PC-9 (cell line): ENCODE data around the gene INPP4A. TPM values are rescaled to one million over a fixed set of nuclear protein-coding genes. Genes with fewer than 3 reads are reported as not detected.
A peak's percentile ranks its signal among the peaks of the same experiment; 100 is the strongest.

ENCODE experiments used
- BruUV-seq: library from RNA; stranded (reverse); fragments of 400-500 nt; replicated peaks from 2 replicates; lab custom pipeline; 2021; lab: Mats Ljungman, UMichigan
- CTCF ChIA-PET: fragments of 300-600 bp; sonication (Branson Sonifier 250); formaldehyde crosslinking; loops from one replicate; lab custom pipeline; 2022; ENCODE audit warnings: antibody characterized with exemption; lab: Charles Lee
- POLR2A ChIA-PET: fragments of 300-600 bp; sonication (Branson Sonifier 250); formaldehyde crosslinking; loops from one replicate; lab custom pipeline; 2022; ENCODE audit warnings: antibody characterized with exemption; ENCODE audit not compliant: unreplicated experiment; lab: Charles Lee
- DNase-seq, 2 experiments: peaks; one replicate each; pipeline versions ENCODE4 v3.0.0 to v3.0.0-alpha.2; 2015 to 2022; ENCODE audit warnings: mixed read lengths in 1 of 2
- H2AFZ ChIP-seq: fragments of 200-600 bp; sonication (generic); 2 replicates; pipeline ENCODE4 v1.8.1; 2017; ENCODE audit warnings: antibody characterized with exemption
- H3F3A ChIP-seq: fragments of 200-600 bp; sonication (generic); 2 replicates; pipeline ENCODE4 v1.8.1; 2017; ENCODE audit warnings: antibody characterized with exemption, mild to moderate bottlenecking, low read depth; ENCODE audit not compliant: insufficient read depth
- H3K27ac ChIP-seq: fragments of 200-600 bp; sonication (generic); 2 replicates; pipeline ENCODE4 v1.6.1; 2016; ENCODE audit warnings: mixed run types
- H3K27me3 ChIP-seq: fragments of 200-600 bp; sonication (generic); 2 replicates; pipeline ENCODE4 v1.6.1; 2016; ENCODE audit warnings: low read depth, mixed run types; ENCODE audit not compliant: insufficient read depth
- H3K36me3 ChIP-seq: fragments of 200-600 bp; sonication (generic); 2 replicates; pipeline ENCODE4 v1.6.1; 2016; ENCODE audit warnings: low read depth, mixed run types
- H3K4me1 ChIP-seq: fragments of 200-600 bp; sonication (generic); replicated peaks from 2 replicates; pipeline ENCODE4 v1.6.1; 2016; ENCODE audit warnings: mixed run types; ENCODE audit not compliant: insufficient read depth
- H3K4me2 ChIP-seq: fragments of 200-600 bp; sonication (generic); 2 replicates; pipeline ENCODE4 v1.6.1; 2017; ENCODE audit warnings: mixed run types
- H3K4me3 ChIP-seq: fragments of 200-600 bp; sonication (generic); 2 replicates; pipeline ENCODE4 v1.6.1; 2016; ENCODE audit warnings: mixed run types
- H3K79me2 ChIP-seq: fragments of 200-600 bp; sonication (generic); 2 replicates; pipeline ENCODE4 v1.6.1; 2017; ENCODE audit warnings: low read depth, mixed run types
- H3K9me2 ChIP-seq: fragments of 200-600 bp; sonication (generic); 2 replicates; pipeline ENCODE4 v1.8.1; 2017; ENCODE audit warnings: mild to moderate bottlenecking; ENCODE audit not compliant: insufficient read depth
- H3K9me3 ChIP-seq: fragments of 200-600 bp; sonication (generic); 2 replicates; pipeline ENCODE4 v1.8.1; 2016; ENCODE audit warnings: low read depth; ENCODE audit not compliant: insufficient read depth
- H4K20me1 ChIP-seq: fragments of 200-600 bp; sonication (generic); 2 replicates; pipeline ENCODE4 v1.8.1; 2017; ENCODE audit not compliant: insufficient read depth
- EZH2 ChIP-seq: fragments of 200-600 bp; sonication (generic); IDR thresholded peaks from 2 replicates; pipeline ENCODE4 v1.8.0; 2017; ENCODE audit warnings: antibody characterized with exemption, low read depth
- intact Hi-C: fragments of 100-400 bp; cut with micrococcal nuclease; formaldehyde crosslinking; loops from one replicate; pipeline ENCODE4 v1.10.0; 2022; ENCODE audit not compliant: unreplicated experiment
- total RNA-seq: library from RNA; stranded (reverse); gene quantifications from 2 replicates; pipeline ENCODE4 v1.2.3, GENCODE V29; 2021
- TF ChIP-seq, protein P1 (sequence below): fragments of 200-600 bp; sonication (generic); conservative IDR thresholded peaks from 2 replicates; pipeline ENCODE4 v1.6.1; 2017; ENCODE audit warnings: mixed run types, antibody characterized with exemption, mild to moderate bottlenecking, moderate library complexity

The INPP4A gene
- total RNA-seq, 1 experiment from 2014 or later = 52.9 TPM

DNA sequence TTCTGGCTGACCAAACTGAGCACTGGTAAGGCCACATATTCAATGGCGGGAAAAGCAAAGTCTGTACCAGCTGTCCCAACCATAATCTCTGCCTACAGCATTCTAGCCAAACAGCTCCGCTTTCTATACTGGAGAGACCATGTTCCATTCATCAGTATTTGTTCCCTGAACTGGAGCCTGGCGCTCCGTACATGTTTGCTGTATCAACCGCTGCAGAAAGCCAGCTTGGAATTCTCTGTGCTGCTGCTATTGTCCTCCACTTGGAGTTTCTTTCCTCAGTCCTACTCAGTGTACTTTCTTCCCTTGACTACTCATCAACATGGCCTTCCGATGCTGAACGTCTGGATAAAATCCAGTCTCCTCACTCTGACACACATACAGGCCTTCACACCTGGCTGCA, 161.8 kb downstream of the INPP4A start:
- no peak overlapping the region for H3K27ac ChIP-seq
- no TSS peak for BruUV-seq
- POLR2A ChIA-PET = no interaction called here
- H3K4me2 ChIP-seq = peak overlapping the region; percentile 96
- H3F3A ChIP-seq = peaks cover 5% of the 10 kb centered on the region
- no peak for TF ChIP-seq EZH2
- TF ChIP-seq, protein P1, sequence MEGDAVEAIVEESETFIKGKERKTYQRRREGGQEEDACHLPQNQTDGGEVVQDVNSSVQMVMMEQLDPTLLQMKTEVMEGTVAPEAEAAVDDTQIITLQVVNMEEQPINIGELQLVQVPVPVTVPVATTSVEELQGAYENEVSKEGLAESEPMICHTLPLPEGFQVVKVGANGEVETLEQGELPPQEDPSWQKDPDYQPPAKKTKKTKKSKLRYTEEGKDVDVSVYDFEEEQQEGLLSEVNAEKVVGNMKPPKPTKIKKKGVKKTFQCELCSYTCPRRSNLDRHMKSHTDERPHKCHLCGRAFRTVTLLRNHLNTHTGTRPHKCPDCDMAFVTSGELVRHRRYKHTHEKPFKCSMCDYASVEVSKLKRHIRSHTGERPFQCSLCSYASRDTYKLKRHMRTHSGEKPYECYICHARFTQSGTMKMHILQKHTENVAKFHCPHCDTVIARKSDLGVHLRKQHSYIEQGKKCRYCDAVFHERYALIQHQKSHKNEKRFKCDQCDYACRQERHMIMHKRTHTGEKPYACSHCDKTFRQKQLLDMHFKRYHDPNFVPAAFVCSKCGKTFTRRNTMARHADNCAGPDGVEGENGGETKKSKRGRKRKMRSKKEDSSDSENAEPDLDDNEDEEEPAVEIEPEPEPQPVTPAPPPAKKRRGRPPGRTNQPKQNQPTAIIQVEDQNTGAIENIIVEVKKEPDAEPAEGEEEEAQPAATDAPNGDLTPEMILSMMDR = no peak
- peak overlapping the region; percentile 77; the same call in 1 of the 2 replicates for H3K4me3 ChIP-seq
- peaks cover 10% of the 10 kb centered on the region; the same call in 1 of the 2 replicates for H4K20me1 ChIP-seq
- CTCF ChIA-PET = no interaction called here
- H3K36me3 ChIP-seq = peaks cover 18% of the 10 kb centered on the region
- peaks cover 25% of the 10 kb centered on the region for H3K4me1 ChIP-seq
- no peaks in the 10 kb centered on the region for H3K9me2 ChIP-seq
- H2AFZ ChIP-seq = no peak overlapping the region
- no peaks in the 10 kb centered on the region for H3K27me3 ChIP-seq
- DNase-seq = no peak
- H3K9me3 ChIP-seq = no peaks in the 10 kb centered on the region
- H3K79me2 ChIP-seq = peaks cover 63% of the 10 kb centered on the region
- intact Hi-C loops = loop anchor here (5.0 to 10.0 kb wide), 2 partner anchors 461 to 892 kb away; partner anchors contain the start of gene ZAP70

DNA sequence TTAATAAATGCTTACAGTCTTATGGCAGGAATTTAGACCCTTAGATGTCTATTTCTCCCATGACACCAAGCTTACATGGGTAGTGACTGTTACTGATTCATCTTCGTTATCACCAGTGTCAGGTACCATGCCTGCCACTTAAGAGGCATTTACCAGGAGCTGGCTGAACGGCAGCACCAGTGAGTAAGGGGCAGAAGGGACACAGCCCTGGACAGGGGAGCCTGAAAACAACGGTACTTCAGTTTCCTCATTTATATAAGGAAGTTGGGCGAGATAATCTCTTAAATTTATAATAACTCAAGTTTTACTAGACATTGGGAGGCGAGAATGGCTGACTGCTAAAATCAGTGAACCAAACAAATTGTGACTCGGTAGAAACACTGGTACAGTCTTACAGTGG, 162.4 kb downstream of the INPP4A start:
- TF ChIP-seq, protein P1 = no peak
- no peak for TF ChIP-seq EZH2
- no peaks in the 10 kb centered on the region for H3K9me2 ChIP-seq
- H3K4me1 ChIP-seq = peaks cover 25% of the 10 kb centered on the region
- DNase-seq = no peak
- H2AFZ ChIP-seq = no peak overlapping the region
- POLR2A ChIA-PET = no interaction called here
- BruUV-seq = no TSS peak
- no peaks in the 10 kb centered on the region for H3K27me3 ChIP-seq
- peak overlapping the region; percentile 96 for H3K4me2 ChIP-seq
- H4K20me1 ChIP-seq = peaks cover 3% of the 10 kb centered on the region; the same call in 1 of the 2 replicates
- H3K79me2 ChIP-seq = peaks cover 65% of the 10 kb centered on the region
- CTCF ChIA-PET = no interaction called here
- no peak overlapping the region for H3K27ac ChIP-seq
- peaks cover 20% of the 10 kb centered on the region for H3K36me3 ChIP-seq
- peak overlapping the region; percentile 77 for H3K4me3 ChIP-seq
- H3F3A ChIP-seq = peaks cover 5% of the 10 kb centered on the region
- intact Hi-C loops = loop anchor here (5.0 to 10.0 kb wide), 2 partner anchors 460 to 892 kb away; partner anchors contain the start of gene ZAP70
- H3K9me3 ChIP-seq = no peaks in the 10 kb centered on the region

DNA sequence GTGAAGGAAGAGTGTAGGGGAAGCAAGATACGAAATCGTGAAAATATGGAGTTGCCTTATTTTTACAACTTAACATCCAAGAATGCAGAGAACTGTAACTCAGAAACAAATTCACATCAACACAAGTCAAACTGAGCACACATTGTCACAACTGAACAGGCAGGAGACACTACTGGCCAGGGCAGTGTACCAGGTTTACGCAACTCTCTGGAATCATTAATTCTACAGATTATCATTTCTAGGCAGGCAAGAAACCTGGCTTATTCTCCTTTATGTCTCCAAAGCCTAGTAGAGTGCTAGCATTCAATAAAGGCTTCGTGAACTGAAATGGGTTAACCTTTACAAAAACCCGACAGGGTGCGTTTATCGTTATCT, 163.1 kb downstream of the INPP4A start:
- CTCF ChIA-PET = no interaction called here
- POLR2A ChIA-PET = no interaction called here

More for the DNA sequence above, 163.1 kb downstream of the INPP4A start:
- no peaks in the 10 kb centered on the region for H3K9me2 ChIP-seq
- intact Hi-C loops = loop anchor here (5.0 to 10.0 kb wide), 2 partner anchors 460 to 893 kb away; partner anchors contain the start of gene ZAP70
- no peak for DNase-seq
- peaks cover 5% of the 10 kb centered on the region for H3F3A ChIP-seq
- TF ChIP-seq, protein P1 = no peak
- no peak for TF ChIP-seq EZH2
- H3K9me3 ChIP-seq = no peaks in the 10 kb centered on the region
- H3K4me2 ChIP-seq = peak overlapping the region; percentile 96
- H3K27ac ChIP-seq = peak overlapping the region; percentile 70
- H3K36me3 ChIP-seq = peaks cover 27% of the 10 kb centered on the region
- peak overlapping the region; percentile 93 for H2AFZ ChIP-seq
- peaks cover 65% of the 10 kb centered on the region for H3K79me2 ChIP-seq
- no peaks in the 10 kb centered on the region for H3K27me3 ChIP-seq
- H3K4me3 ChIP-seq = peak overlapping the region; percentile 77
- peaks cover 3% of the 10 kb centered on the region; the same call in 1 of the 2 replicates for H4K20me1 ChIP-seq
- H3K4me1 ChIP-seq = peaks cover 25% of the 10 kb centered on the region
- BruUV-seq = no TSS peak
